AG09309 (cell line): ENCODE measurements around the gene LRMDA.

ENCODE experiments used
- DNase-seq: peaks from one replicate; pipeline ENCODE4 v3.0.0-alpha.2; 2010; ENCODE audit warnings: low read depth
- H3K4me3 ChIP-seq: 2 replicates; pipeline ENCODE4 v1.5.1; 2011; ENCODE audit warnings: mild to moderate bottlenecking, low read depth, low read length, moderate library complexity; ENCODE audit not compliant: control insufficient read depth
- CTCF ChIP-seq: IDR thresholded peaks from 2 replicates; pipeline ENCODE4 v1.5.1; 2011; ENCODE audit warnings: mild to moderate bottlenecking, low read depth, low read length, inconsistent platforms; ENCODE audit not compliant: insufficient read depth, control insufficient read depth; ENCODE audit errors: missing control alignments

The LRMDA gene

GRCh38 chr10:76248649-76249200 is 817.3 kb downstream of the LRMDA start:
- no peak for DNase-seq
- no peak for TF ChIP-seq CTCF
- no peak overlapping the region for H3K4me3 ChIP-seq

GRCh38 chr10:76251841-76252671 is 820.6 kb downstream of the LRMDA start:
- peak; percentile 64 for DNase-seq
- TF ChIP-seq CTCF = no peak
- H3K4me3 ChIP-seq = no peak overlapping the region

- no peak overlapping the region for H3K4me3 ChIP-seq
- no peak for DNase-seq
- no peak for TF ChIP-seq CTCF
Observed at GRCh38 chr10:76252733-76253132, 821.3 kb downstream of the LRMDA start.

GRCh38 chr10:76255241-76255640 is 823.8 kb downstream of the LRMDA start:
- H3K4me3 ChIP-seq = no peak overlapping the region
- DNase-seq = no peak
- TF ChIP-seq CTCF = no peak

GRCh38 chr10:76257816-76258215 is 826.4 kb downstream of the LRMDA start:
- no peak for DNase-seq
- no peak for TF ChIP-seq CTCF
- no peak overlapping the region for H3K4me3 ChIP-seq

GRCh38 chr10:76265441-76266113 is 834.2 kb downstream of the LRMDA start:
- no peak for DNase-seq
- no peak for TF ChIP-seq CTCF
- H3K4me3 ChIP-seq = no peak overlapping the region
